B cell (primary cell): Measurements from ENCODE around the gene SCAMP4. TPM values are rescaled to one million over a fixed set of nuclear protein-coding genes. Genes with fewer than 3 reads are reported as not detected.

Experiments used
- ATAC-seq: fragments of 200-7000 bp; cut with Tn5 transposase; one replicate; pipeline ENCODE4 v1.10.0; 2021; ENCODE audit warnings: low read depth, mild to moderate bottlenecking, moderate number of reproducible peaks, moderate library complexity
- CTCF ChIA-PET: fragments of 350-600 bp; sonication (Branson Sonifier 250); formaldehyde crosslinking; loops from one replicate; lab custom pipeline; 2021; ENCODE audit warnings: antibody characterized with exemption, inconsistent platforms; lab: Charles Lee
- POLR2A ChIA-PET: fragments of 350-600 bp; sonication (Branson Sonifier 250); formaldehyde crosslinking; loops from one replicate; lab custom pipeline; 2021; ENCODE audit warnings: antibody characterized with exemption; lab: Charles Lee
- DNase-seq: peaks from one replicate; pipeline ENCODE4 v3.0.0; 2013
- H2AFZ ChIP-seq: 2 replicates; pipeline ENCODE4 v1.6.1; 2012; ENCODE audit warnings: mild to moderate bottlenecking, low read depth, low read length; ENCODE audit not compliant: insufficient read depth, poor library complexity, severe bottlenecking
- H3K27ac ChIP-seq, 2 donors: 1 replicate in 1 of 2; 2 replicates in 1 of 2; pipeline ENCODE4 v1.5.1; 2012 to 2013; ENCODE audit warnings: low read length in 2 of 2, mild to moderate bottlenecking in 2 of 2, moderate library complexity in 1 of 2
- H3K27me3 ChIP-seq, 4 experiments: fragments of 200-600 bp in 1 of 4; sonication (generic) in 1 of 4; replicated peaks in 1 of 4; 1 replicate in 2 of 4; 2 replicates in 2 of 4; pipeline versions ENCODE4 v1.6.1 to v1.7.0; 2013 to 2016; ENCODE audit warnings: low read length in 3 of 4, mild to moderate bottlenecking in 2 of 4, mixed read lengths in 1 of 4, moderate library complexity in 1 of 4; ENCODE audit not compliant: insufficient read depth in 4 of 4, control insufficient read depth in 3 of 4; ENCODE audit errors: control extremely low read depth in 1 of 4
- H3K36me3 ChIP-seq, 2 experiments: replicated peaks in 1 of 2; 1 replicate in 1 of 2; 2 replicates in 1 of 2; pipeline versions ENCODE4 v1.6.1 to v1.7.1; 2013; ENCODE audit warnings: low read length in 1 of 2; ENCODE audit not compliant: insufficient read depth in 2 of 2, control insufficient read depth in 1 of 2; ENCODE audit errors: control extremely low read depth in 1 of 2, extremely low read depth in 1 of 2
- H3K4me1 ChIP-seq, 2 donors: fragments of 200-600 bp in 1 of 2; sonication (generic) in 1 of 2; 1 replicate in 1 of 2; 2 replicates in 1 of 2; pipeline versions ENCODE4 v1.5.1 to v1.6.1; 2013 to 2017; ENCODE audit warnings: low read length in 2 of 2; ENCODE audit not compliant: control insufficient read depth in 2 of 2, insufficient read depth in 2 of 2
- H3K4me2 ChIP-seq: replicated peaks from 2 replicates; pipeline ENCODE3; 2012; ENCODE audit warnings: mild to moderate bottlenecking, low read depth, low read length; ENCODE audit not compliant: poor library complexity, severe bottlenecking
- H3K4me3 ChIP-seq, 5 experiments: fragments of 200-600 bp in 1 of 5; sonication (generic) in 1 of 5; 1 replicate in 3 of 5; 2 replicates in 2 of 5; pipeline versions ENCODE4 v1.5.1 to v1.7.0; 2011 to 2016; ENCODE audit warnings: low read length in 4 of 5, mild to moderate bottlenecking in 4 of 5, low read depth in 2 of 5, control low read depth in 1 of 5, moderate library complexity in 1 of 5; ENCODE audit not compliant: insufficient read depth in 1 of 5; ENCODE audit errors: control extremely low read depth in 1 of 5, extremely low read depth in 1 of 5
- H3K79me2 ChIP-seq: fragments of 200-600 bp; sonication (generic); one replicate; pipeline ENCODE4 v1.6.0; 2016; ENCODE audit warnings: low read length; ENCODE audit not compliant: control insufficient read depth, insufficient read depth
- H3K9ac ChIP-seq: fragments of 200-600 bp; sonication (generic); 2 replicates; pipeline ENCODE4 v1.6.1; 2017; ENCODE audit warnings: mild to moderate bottlenecking, low read length, moderate library complexity
- H3K9me3 ChIP-seq, 3 donors: one replicate each; pipeline versions ENCODE4 v1.6.1 to v1.7.1; 2013; ENCODE audit warnings: low read length in 2 of 3; ENCODE audit not compliant: control insufficient read depth in 2 of 3, insufficient read depth in 1 of 3; ENCODE audit errors: control extremely low read depth in 1 of 3
- H4K20me1 ChIP-seq: 2 replicates; pipeline ENCODE4 v1.6.0; 2012; ENCODE audit warnings: mild to moderate bottlenecking, low read length; ENCODE audit not compliant: insufficient read depth, control insufficient read depth, poor library complexity, severe bottlenecking
- H3K27ac Mint-ChIP-seq: one replicate; pipeline ENCODE4 v1.8.0; 2021; ENCODE audit warnings: mixed read lengths
- H3K27me3 Mint-ChIP-seq: one replicate; pipeline ENCODE4 v1.8.0; 2021; ENCODE audit warnings: mixed read lengths
- H3K4me1 Mint-ChIP-seq: one replicate; pipeline ENCODE4 v1.8.0; 2021; ENCODE audit warnings: mixed read lengths
- H3K4me3 Mint-ChIP-seq: one replicate; pipeline ENCODE4 v1.8.0; 2021; ENCODE audit warnings: mixed read lengths
- H3K9me3 Mint-ChIP-seq: one replicate; pipeline ENCODE4 v1.8.0; 2022; ENCODE audit warnings: mixed read lengths; ENCODE audit not compliant: insufficient read depth
- CTCF ChIP-seq: fragments of 200-600 bp; IDR thresholded peaks from one replicate; pipeline ENCODE4 v1.8.0; 2022; ENCODE audit warnings: antibody characterized with exemption, mild to moderate bottlenecking
- EZH2 ChIP-seq: IDR thresholded peaks from 2 replicates; pipeline ENCODE4 v1.6.1; 2012; ENCODE audit warnings: borderline replicate concordance, low read depth, mild to moderate bottlenecking, moderate library complexity, low read length; ENCODE audit not compliant: insufficient read depth, poor library complexity, severe bottlenecking
- WGBS: methylation state at CpG from one replicate; pipeline ENCODE4 v1.1.5; 2013; ENCODE audit warnings: missing lambda C conversion rate; ENCODE audit not compliant: insufficient coverage; 5-methylcytosine and 5-hydroxymethylcytosine counted together
- intact Hi-C: fragments of 100-400 bp; cut with micrococcal nuclease; formaldehyde crosslinking; loops from one replicate; pipeline ENCODE4 v1.10.0; 2022
- polyA plus RNA-seq: library from polyadenylated mRNA; depleted of rRNA; stranded (reverse); fragments of >200 nt; gene quantifications from 2 replicates; pipeline ENCODE4 v1.2.3, GENCODE V29; 2012
- total RNA-seq, 2 donors: library from RNA; stranded (reverse); fragments of 120-200 nt in 1 of 2; gene quantifications; 1 replicate in 1 of 2; 2 replicates in 1 of 2; pipeline versions ENCODE4 v1.2.3 to v1.2.4, GENCODE V29; 2013 to 2022

The SCAMP4 gene
- total and polyA plus RNA-seq, 2 donors (not counting 1 experiment from before 2014, with no cell fraction given), result 47.9 to 60.0 TPM

DNA sequence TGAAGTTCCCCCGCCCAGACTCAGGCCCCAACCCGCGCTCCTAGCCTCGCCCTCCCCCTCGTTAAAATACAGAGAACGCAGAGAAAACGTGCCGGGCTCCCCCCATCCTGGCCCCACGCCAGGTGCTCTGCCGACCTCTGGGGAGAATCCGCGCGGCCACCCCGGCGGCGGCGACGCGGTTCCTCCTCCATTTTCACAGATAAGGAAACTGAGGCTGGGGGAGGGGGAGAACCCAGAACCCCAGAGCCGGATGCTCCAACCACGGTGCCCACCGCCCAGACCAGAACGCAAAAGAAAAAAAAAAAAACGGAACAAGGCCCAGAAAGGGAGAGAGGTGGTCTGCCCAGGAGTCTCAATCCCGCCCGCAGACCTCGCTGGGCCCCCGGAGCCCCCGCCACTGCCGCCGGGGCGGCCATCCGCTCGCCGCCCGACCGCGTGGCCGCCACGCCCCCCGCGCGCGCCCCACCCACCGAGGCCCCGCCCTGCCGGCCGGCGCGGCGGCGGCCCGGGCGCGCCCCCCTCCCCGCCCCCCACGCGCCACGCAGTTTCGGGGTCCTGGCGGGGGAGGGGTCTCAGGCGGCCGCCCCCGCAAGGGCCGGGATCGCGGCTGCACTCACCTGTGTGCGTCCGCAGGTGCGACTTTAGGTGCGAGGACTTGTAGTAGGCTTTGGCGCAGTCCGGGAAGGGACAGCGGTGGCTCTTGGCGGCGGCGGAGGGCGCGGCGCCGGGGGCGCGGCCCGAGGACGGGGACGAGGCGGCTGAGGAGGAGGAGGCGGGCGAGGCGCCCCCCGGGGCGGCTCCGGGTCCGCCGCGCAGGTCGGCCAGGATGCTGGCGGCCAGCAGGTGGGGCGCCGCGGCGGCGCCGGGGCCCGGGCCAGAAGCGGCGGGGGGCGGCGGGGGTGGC is 42.5 kb upstream of the SCAMP4 start:
- DNase-seq (peak; percentile 80), ATAC-seq (peak; percentile 6)
- peak overlapping the region; percentile 85 for H3K9ac ChIP-seq
- peaks cover 43% of the 10 kb centered on the region for H3K4me1 Mint-ChIP-seq
- peak overlapping the region; percentile 90 for H3K4me3 Mint-ChIP-seq
- ChIA-PET CTCF (interaction anchor here (1.2 kb wide), 1 partner anchor 13 kb away, joined by 4 read pairs; no protein-coding TSS in a partner anchor), POLR2A (no interaction called here)
- no peaks in the 10 kb centered on the region for H3K9me3 ChIP-seq
- H2AFZ ChIP-seq, result no peak overlapping the region
- TF ChIP-seq CTCF, result no peak
- no peak for TF ChIP-seq EZH2
- intact Hi-C loops, result loop anchor here (5.0 kb wide), 2 partner anchors 305 to 405 kb away; no protein-coding TSS in a partner anchor
- H3K27ac Mint-ChIP-seq, result peak overlapping the region; percentile 94
- peaks cover 0 to 5% of the 10 kb centered on the region in 2 experiments for H3K36me3 ChIP-seq
- H3K27me3 Mint-ChIP-seq, result no peaks in the 10 kb centered on the region
- peaks cover 48% of the 10 kb centered on the region for H3K79me2 ChIP-seq
- H3K9me3 Mint-ChIP-seq, result no peaks in the 10 kb centered on the region
- peaks cover 32 to 53% of the 10 kb centered on the region in 2 donors for H3K4me1 ChIP-seq
- peak overlapping the region; percentile 98 for H3K4me2 ChIP-seq
- no peaks in the 10 kb centered on the region for H3K27me3 ChIP-seq
- H3K27ac ChIP-seq, result peak overlapping the region; percentile 44 to 72
- peak overlapping the region; percentile 46 to 93 (median 74) for H3K4me3 ChIP-seq
- peaks cover 49% of the 10 kb centered on the region for H4K20me1 ChIP-seq
- WGBS, result under 1% methylated on average over 92 of the region's 109 CpGs

GRCh38 chr19:1863328-1863637 is 41.9 kb upstream of the SCAMP4 start, which contains the start of gene KLF16:
KLF16 (minus strand) TSS chr19:1863579; CDS start chr19:1863497, 82 bp downstream.
- DNase-seq, result no peak
- peaks cover 37% of the 10 kb centered on the region for H3K4me1 Mint-ChIP-seq

More at GRCh38 chr19:1863328-1863637, 41.9 kb upstream of the SCAMP4 start, which contains the start of gene KLF16:
- Histone ChIP-seq H2AFZ (peak within 1 kb of the TSS; percentile 76), H3K4me2 (peak within 1 kb of the TSS; percentile 98), H3K4me1 (peaks cover 30 to 47% of the 10 kb centered on the region in 2 donors), H4K20me1 (peaks cover 43% of the 10 kb centered on the region), H3K27ac (peak within 1 kb of the TSS; percentile 90 to 95), H3K4me3 (peak within 1 kb of the TSS; percentile 27 to 93 (median 80)), H3K27me3 (no peaks in the 10 kb centered on the region), H3K9ac (peak within 1 kb of the TSS; percentile 85), H3K79me2 (peaks cover 48% of the 10 kb centered on the region), H3K9me3 (no peaks in the 10 kb centered on the region), H3K36me3 (peaks cover 0 to 5% of the 10 kb centered on the region in 2 experiments)
- ChIA-PET POLR2A (no interaction called here), CTCF (no interaction called here)
- H3K9me3 Mint-ChIP-seq, result no peaks in the 10 kb centered on the region
- ATAC-seq, result no peak
- H3K27me3 Mint-ChIP-seq, result no peaks in the 10 kb centered on the region
- TF ChIP-seq EZH2 (no peak), CTCF (no peak)
- intact Hi-C loops, result loop anchor here (5.0 kb wide), 2 partner anchors 304 to 404 kb away; no protein-coding TSS in a partner anchor
- H3K4me3 Mint-ChIP-seq, result peak within 1 kb of the TSS; percentile 90
- under 1% methylated on average over 60 of the region's 63 CpGs for WGBS
- peak within 1 kb of the TSS; percentile 94 for H3K27ac Mint-ChIP-seq
